ENCODE data around the gene MLKL. TPM values are rescaled to one million over a fixed set of nuclear protein-coding genes. Genes with fewer than 3 reads are reported as not detected.
A peak's percentile ranks its signal among the peaks of the same experiment; 100 is the strongest.

MLKL gene
- total and polyA plus RNA-seq, 2 of the 13 experiments (the other 11 are each of a cell fraction or from before 2014, with no cell fraction given) = 6.4 to 10.7 TPM

- TF ChIP-seq ARID5B (CRISPR knock-in tag; IDR thresholded peaks at IDR 0.05) (peak; percentile 65; the same call in 1 of the 2 replicates), GATA4 (IDR thresholded peaks at IDR 0.05; ENCODE audit: borderline replicate concordance, low read depth) (no peak; the same call in 1 of the 2 replicates), ZNF746 (CRISPR knock-in tag; IDR thresholded peaks at IDR 0.05) (0 out of 2 replicates have a peak, but pooled peaks have one; percentile 58), ZBTB49 (CRISPR knock-in tag; IDR thresholded peaks at IDR 0.05; ENCODE audit: borderline replicate concordance) (no peak), CCDC6 (CRISPR knock-in tag; IDR thresholded peaks at IDR 0.05) (peak; percentile 61), RELA (CRISPR knock-in tag; IDR thresholded peaks at IDR 0.05) (peak; percentile 72; the same call in 1 of the 2 replicates), ZNF136 (CRISPR knock-in tag; IDR thresholded peaks at IDR 0.05; ENCODE audit: low read depth) (0 out of 2 replicates have a peak, but pooled peaks have one; percentile 4), IKZF1 (IDR thresholded peaks at IDR 0.05) (no peak), MNT (IDR thresholded peaks at IDR 0.05) (peak; percentile 61; the same call in 1 of the 2 replicates), ZNF83 (CRISPR knock-in tag; IDR thresholded peaks at IDR 0.05; ENCODE audit: borderline replicate concordance) (no peak), TEAD2 (CRISPR knock-in tag; IDR thresholded peaks at IDR 0.05) (no peak), BHLHE40 (IDR thresholded peaks at IDR 0.05; ENCODE audit: low read length) (no peak)
- TF ChIP-seq, protein P1, sequence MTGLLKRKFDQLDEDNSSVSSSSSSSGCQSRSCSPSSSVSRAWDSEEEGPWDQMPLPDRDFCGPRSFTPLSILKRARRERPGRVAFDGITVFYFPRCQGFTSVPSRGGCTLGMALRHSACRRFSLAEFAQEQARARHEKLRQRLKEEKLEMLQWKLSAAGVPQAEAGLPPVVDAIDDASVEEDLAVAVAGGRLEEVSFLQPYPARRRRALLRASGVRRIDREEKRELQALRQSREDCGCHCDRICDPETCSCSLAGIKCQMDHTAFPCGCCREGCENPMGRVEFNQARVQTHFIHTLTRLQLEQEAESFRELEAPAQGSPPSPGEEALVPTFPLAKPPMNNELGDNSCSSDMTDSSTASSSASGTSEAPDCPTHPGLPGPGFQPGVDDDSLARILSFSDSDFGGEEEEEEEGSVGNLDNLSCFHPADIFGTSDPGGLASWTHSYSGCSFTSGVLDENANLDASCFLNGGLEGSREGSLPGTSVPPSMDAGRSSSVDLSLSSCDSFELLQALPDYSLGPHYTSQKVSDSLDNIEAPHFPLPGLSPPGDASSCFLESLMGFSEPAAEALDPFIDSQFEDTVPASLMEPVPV (CRISPR knock-in tag; IDR thresholded peaks at IDR 0.05) = no peak
These were observed at the start of gene MLKL (continued) for GRCh38 chr16:74700438-74701225.

Data from HepG2 (cell line).